Upper lobe of left lung (tissue), 4 donors: ENCODE results near the gene SLC25A21.

ENCODE experiments used
- CTCF ChIP-seq, 6 experiments: fragments of 450-650 bp in 4 of 6; fragments of 200-600 bp in 2 of 6; sonication (generic) in 2 of 6; IDR thresholded peaks; one replicate each; pipeline ENCODE4 v1.5.1; 2016 to 2019; ENCODE audit warnings: antibody characterized with exemption in 6 of 6
- EP300 ChIP-seq, 4 donors: sonication (generic); formaldehyde crosslinking; IDR thresholded peaks; one replicate each; pipeline ENCODE4 v1.5.1; 2017; ENCODE audit warnings: antibody characterized with exemption in 4 of 4, control low read depth in 2 of 4
- POLR2A ChIP-seq, 4 donors: fragments of 450-650 bp; IDR thresholded peaks; one replicate each; pipeline ENCODE4 v1.5.1; 2016 to 2017; ENCODE audit warnings: antibody characterized with exemption in 4 of 4, mild to moderate bottlenecking in 2 of 4
- POLR2AphosphoS5 ChIP-seq, 2 donors: sonication (generic); formaldehyde crosslinking; IDR thresholded peaks; one replicate each; pipeline ENCODE4 v1.5.1; 2017; ENCODE audit warnings: antibody characterized with exemption in 2 of 2

GRCh38 chr14:37047226-37047625 lies 125.2 kb downstream of the SLC25A21 start:
- no peak for TF ChIP-seq CTCF (IDR thresholded peaks at IDR 0.05)
- TF ChIP-seq POLR2A (IDR thresholded peaks at IDR 0.05): no peak
- no peak for TF ChIP-seq POLR2AphosphoS5 (IDR thresholded peaks at IDR 0.05)
- TF ChIP-seq EP300 (IDR thresholded peaks at IDR 0.05): no peak
